ENCODE measurements around the gene UBE3B.

DNA sequence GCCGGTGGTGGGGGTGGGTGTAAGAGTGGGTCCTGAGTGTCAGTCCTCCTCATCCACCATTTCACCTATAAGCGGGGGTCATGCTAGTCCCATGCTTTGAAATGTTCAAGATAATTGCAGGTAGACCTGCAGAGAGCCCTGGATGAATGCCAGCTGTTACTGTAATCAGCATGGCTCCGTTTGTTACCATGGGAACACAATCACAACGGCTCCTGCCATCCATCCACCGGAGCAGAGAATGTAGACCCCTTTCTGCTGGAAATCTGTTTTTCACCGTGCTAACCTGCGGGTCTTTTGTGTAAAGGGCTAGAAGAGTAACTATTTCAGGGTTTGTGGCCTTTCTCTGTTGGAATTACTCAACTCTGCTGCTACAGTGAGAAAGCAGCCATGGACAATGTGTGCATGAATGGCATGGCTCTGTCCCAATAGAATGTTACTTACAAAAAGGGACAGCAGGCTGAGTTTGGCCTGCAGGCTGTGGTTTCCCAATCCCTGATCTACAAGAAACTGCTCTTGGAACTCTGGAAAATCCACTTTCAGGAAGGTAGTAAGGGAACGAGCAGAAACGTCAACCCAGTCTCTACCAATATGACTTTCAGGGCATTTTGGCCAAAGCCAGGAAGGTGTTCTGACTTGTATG is 36.5 kb upstream of the UBE3B start:
- TF ChIP-seq POLR2A (IDR thresholded peaks at IDR 0.05) = no peak
- TF ChIP-seq, protein P1, sequence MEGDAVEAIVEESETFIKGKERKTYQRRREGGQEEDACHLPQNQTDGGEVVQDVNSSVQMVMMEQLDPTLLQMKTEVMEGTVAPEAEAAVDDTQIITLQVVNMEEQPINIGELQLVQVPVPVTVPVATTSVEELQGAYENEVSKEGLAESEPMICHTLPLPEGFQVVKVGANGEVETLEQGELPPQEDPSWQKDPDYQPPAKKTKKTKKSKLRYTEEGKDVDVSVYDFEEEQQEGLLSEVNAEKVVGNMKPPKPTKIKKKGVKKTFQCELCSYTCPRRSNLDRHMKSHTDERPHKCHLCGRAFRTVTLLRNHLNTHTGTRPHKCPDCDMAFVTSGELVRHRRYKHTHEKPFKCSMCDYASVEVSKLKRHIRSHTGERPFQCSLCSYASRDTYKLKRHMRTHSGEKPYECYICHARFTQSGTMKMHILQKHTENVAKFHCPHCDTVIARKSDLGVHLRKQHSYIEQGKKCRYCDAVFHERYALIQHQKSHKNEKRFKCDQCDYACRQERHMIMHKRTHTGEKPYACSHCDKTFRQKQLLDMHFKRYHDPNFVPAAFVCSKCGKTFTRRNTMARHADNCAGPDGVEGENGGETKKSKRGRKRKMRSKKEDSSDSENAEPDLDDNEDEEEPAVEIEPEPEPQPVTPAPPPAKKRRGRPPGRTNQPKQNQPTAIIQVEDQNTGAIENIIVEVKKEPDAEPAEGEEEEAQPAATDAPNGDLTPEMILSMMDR (IDR thresholded peaks at IDR 0.05) = no peak

Measured in prostate gland (tissue), 2 donors.